A549 treated with GW870086 at 1 μM for 4 hours (cell line): ENCODE data around the gene TLX2. TPM values are rescaled to one million over a fixed set of nuclear protein-coding genes. Genes with fewer than 3 reads are reported as not detected.

Experiments
- total RNA-seq: library from RNA; stranded (reverse); fragments of 200-300 nt; extraction: Qiagen RNA extraction; gene quantifications from 5 replicates; pipeline ENCODE4 v1.2.3, GENCODE V29; 2022; ENCODE audit warnings: low read depth

Gene TLX2
- total RNA-seq = 0.19 to 0.36 TPM (median 0.28 TPM) in 5 replicates

GRCh38 chr2:74514368-74515270 lies at the start of gene TLX2:
TSS of gene TLX2 (plus strand) at chr2:74514450. CDS start at chr2:74514807, 357 bp downstream.

GRCh38 chr2:74472086-74472944 lies 41.9 kb upstream of the TLX2 start, which contains the start of gene MRPL53:
TSS of gene MRPL53 (minus strand) at chr2:74472680. CDS start at chr2:74472660, 20 bp downstream.

GRCh38 chr2:74482801-74483674 lies 31.2 kb upstream of the TLX2 start, which contains the start of the genes CCDC142 and TTC31:
TSS of gene CCDC142 (minus strand) at chr2:74482998. CDS start at chr2:74482837, 161 bp downstream.
TSS of gene TTC31 (plus strand) at chr2:74483081. CDS start at chr2:74483096, 15 bp downstream.

GRCh38 chr2:74499267-74499939 lies 14.8 kb upstream of the TLX2 start, which contains the start of gene LBX2:
TSS of gene LBX2 (minus strand) at chr2:74499603. CDS start at chr2:74499537, 66 bp downstream.

GRCh38 chr2:74507145-74507925 lies 6.9 kb upstream of the TLX2 start, which contains the start of gene PCGF1:
TSS of gene PCGF1 (minus strand) at chr2:74507695. CDS start at chr2:74507668, 27 bp downstream.

GRCh38 chr2:74525717-74526648 lies 11.7 kb downstream of the TLX2 start, which contains the start of gene DQX1:
TSS of gene DQX1 (minus strand) at chr2:74526231. CDS start at chr2:74525729, 502 bp downstream.

GRCh38 chr2:74529357-74530238 lies 15.3 kb downstream of the TLX2 start, which contains the start of the genes AUP1 and HTRA2:
TSS of gene AUP1 (minus strand) at chr2:74529706. CDS start at chr2:74529629, 77 bp downstream.
TSS of gene HTRA2 (plus strand) at chr2:74529933. CDS start at chr2:74530007, 74 bp downstream.

GRCh38 chr2:74553892-74554819 lies 39.9 kb downstream of the TLX2 start, which contains the start of the genes DOK1 and LOXL3:
TSS of gene DOK1 (plus strand) at chr2:74554720. CDS start at chr2:74554755, 35 bp downstream.
TSS of gene LOXL3 (minus strand) at chr2:74553942. CDS start at chr2:74552634, 1,308 bp downstream.

Other genes with a start within 250 kb of the TLX2 start
- gene SLC4A5, start 171.0 kb upstream of the TLX2 start, total RNA-seq = 0.11 to 0.47 TPM (median 0.20 TPM) in 5 replicates
- 107 to 153 TPM (median 145 TPM) in 5 replicates for gene DCTN1, start 134.1 kb upstream of the TLX2 start, total RNA-seq
- 2.2 to 4.1 TPM (median 3.2 TPM) in 5 replicates for gene C2orf81, start 92.8 kb upstream of the TLX2 start, total RNA-seq
- 77.2 to 90.3 TPM (median 87.1 TPM) in 5 replicates for gene WDR54, start 92.7 kb upstream of the TLX2 start, total RNA-seq
- gene RTKN, start 72.5 kb upstream of the TLX2 start, total RNA-seq = 18.8 to 25.6 TPM (median 24.2 TPM) in 5 replicates
- 35.2 to 52.1 TPM (median 48.0 TPM) in 5 replicates for gene INO80B, start 59.4 kb upstream of the TLX2 start, total RNA-seq
- 46.5 to 84.4 TPM (median 78.3 TPM) in 5 replicates for gene WBP1, start 56.0 kb upstream of the TLX2 start, total RNA-seq
- 42.0 to 54.4 TPM (median 51.5 TPM) in 5 replicates for gene MOGS, start 49.1 kb upstream of the TLX2 start, total RNA-seq
- 112 to 151 TPM (median 135 TPM) in 5 replicates for gene MRPL53, start 41.8 kb upstream of the TLX2 start, total RNA-seq
- gene CCDC142, start 31.5 kb upstream of the TLX2 start, total RNA-seq = 11.7 to 14.4 TPM (median 13.1 TPM) in 5 replicates
- gene TTC31, start 31.4 kb upstream of the TLX2 start, total RNA-seq = 13.3 to 18.3 TPM (median 16.5 TPM) in 5 replicates
- 1.8 to 4.3 TPM (median 3.0 TPM) in 5 replicates for gene LBX2, start 14.8 kb upstream of the TLX2 start, total RNA-seq
- 29.9 to 37.9 TPM (median 34.5 TPM) in 5 replicates for gene PCGF1, start 6.8 kb upstream of the TLX2 start, total RNA-seq
- 0.05 to 0.42 TPM (median 0.08 TPM) in 4 of 5 replicates, not detected in the other for gene DQX1, start 11.8 kb downstream of the TLX2 start, total RNA-seq
- gene AUP1, start 15.3 kb downstream of the TLX2 start, total RNA-seq = 191 to 256 TPM (median 237 TPM) in 5 replicates
- gene HTRA2, start 15.5 kb downstream of the TLX2 start, total RNA-seq = 31.9 to 41.6 TPM (median 37.7 TPM) in 5 replicates
- 0.21 to 0.64 TPM (median 0.37 TPM) in 5 replicates for gene LOXL3, start 39.5 kb downstream of the TLX2 start, total RNA-seq
- gene DOK1, start 40.3 kb downstream of the TLX2 start, total RNA-seq = 3.6 to 5.5 TPM (median 4.1 TPM) in 5 replicates
- not detected in 5 replicates for gene M1AP, start 133.9 kb downstream of the TLX2 start, total RNA-seq
- gene SEMA4F, start 139.8 kb downstream of the TLX2 start, total RNA-seq = 8.1 to 12.2 TPM (median 10.4 TPM) in 5 replicates